Mucosa of stomach (tissue), 1 donor: ENCODE results near the gene CEACAM18.

Experiments used
- H3K27me3 ChIP-seq: one replicate; pipeline ENCODE4 v1.7.0; 2013; ENCODE audit warnings: mild to moderate bottlenecking, low read length; ENCODE audit not compliant: control insufficient read depth, insufficient read depth
- H3K36me3 ChIP-seq: one replicate; pipeline ENCODE4 v1.7.0; 2013; ENCODE audit warnings: low read length; ENCODE audit not compliant: control insufficient read depth, insufficient read depth
- H3K4me1 ChIP-seq: one replicate; pipeline ENCODE4 v1.7.0; 2013; ENCODE audit warnings: mild to moderate bottlenecking, low read length; ENCODE audit not compliant: control insufficient read depth, insufficient read depth
- H3K4me3 ChIP-seq: one replicate; pipeline ENCODE4 v1.7.0; 2013; ENCODE audit warnings: low read length
- H3K9ac ChIP-seq: one replicate; pipeline ENCODE4 v1.7.0; 2013; ENCODE audit warnings: mild to moderate bottlenecking, low read length, moderate library complexity
- H3K9me3 ChIP-seq: one replicate; pipeline ENCODE4 v1.7.0; 2013; ENCODE audit warnings: mild to moderate bottlenecking, low read length, moderate library complexity; ENCODE audit not compliant: control insufficient read depth
- donor health status: Pancreatic carcinoma.

The CEACAM18 gene

DNA sequence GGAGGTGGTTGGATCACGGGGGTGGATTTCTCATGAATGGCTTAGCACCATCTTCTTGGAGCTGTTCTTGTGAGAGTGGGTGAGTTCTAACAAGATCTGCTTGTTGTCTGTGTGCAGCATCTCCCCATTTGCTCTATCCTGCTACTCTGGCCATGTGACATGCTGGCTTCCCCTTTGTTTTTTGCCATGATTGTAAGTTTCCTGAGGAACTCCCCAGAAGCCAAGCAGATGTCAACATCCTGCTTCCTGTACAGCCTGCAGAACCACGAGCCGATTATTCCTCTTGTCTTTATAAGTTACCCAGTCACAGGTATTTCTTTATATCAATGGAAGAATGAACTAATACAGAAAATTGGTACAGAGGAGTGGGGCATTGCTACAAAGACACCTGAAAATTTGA is 25.6 kb downstream of the CEACAM18 start:
- H3K4me3 ChIP-seq, result no peak overlapping the region
- peaks cover 16% of the 10 kb centered on the region for H3K4me1 ChIP-seq
- H3K27me3 ChIP-seq, result no peaks in the 10 kb centered on the region
- no peaks in the 10 kb centered on the region for H3K9me3 ChIP-seq
- no peaks in the 10 kb centered on the region for H3K36me3 ChIP-seq
- H3K9ac ChIP-seq, result no peak overlapping the region

DNA sequence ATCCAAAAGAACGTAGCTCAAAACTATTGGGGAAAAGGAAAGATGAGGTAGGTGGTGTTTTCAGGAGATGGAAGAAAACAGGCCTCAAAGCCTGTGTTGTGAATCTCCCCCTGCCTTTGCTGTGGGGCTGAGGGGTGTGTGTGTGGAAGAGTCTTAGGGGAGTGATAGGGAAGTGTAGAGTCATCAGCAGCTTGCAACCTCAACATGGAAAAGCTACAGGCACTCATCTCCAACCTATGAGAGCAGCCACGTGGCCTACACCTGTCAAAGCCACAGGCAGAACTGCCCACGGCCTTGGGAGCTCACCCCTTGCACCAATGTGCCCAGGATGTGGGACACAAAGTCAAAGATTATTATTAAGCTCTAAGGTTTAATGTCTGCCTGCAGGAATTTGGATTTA is 27.6 kb downstream of the CEACAM18 start:
- Histone ChIP-seq H3K4me3 (no peak overlapping the region), H3K9me3 (no peaks in the 10 kb centered on the region), H3K9ac (no peak overlapping the region), H3K4me1 (peaks cover 16% of the 10 kb centered on the region), H3K36me3 (no peaks in the 10 kb centered on the region), H3K27me3 (no peaks in the 10 kb centered on the region)

DNA sequence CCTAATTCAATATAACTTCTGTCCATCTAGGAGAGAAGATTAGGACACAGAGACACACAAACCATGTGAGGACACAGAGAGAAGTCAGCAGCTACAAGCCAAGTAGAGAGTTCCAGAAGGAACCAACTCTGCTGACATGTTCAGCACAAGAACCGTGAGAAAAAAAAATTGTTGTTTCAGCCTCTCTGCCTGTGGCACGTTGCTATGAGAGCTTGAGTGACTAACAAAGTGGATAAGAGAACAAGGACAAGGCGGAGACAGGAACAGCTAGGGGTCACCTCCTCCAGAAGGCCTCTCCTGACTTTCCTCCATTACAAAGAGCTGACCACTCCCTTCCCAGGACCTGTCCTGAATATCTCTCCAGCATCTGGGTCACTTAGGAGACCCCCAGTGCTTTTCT is 28.9 kb downstream of the CEACAM18 start:
- Histone ChIP-seq H3K4me3 (no peak overlapping the region), H3K4me1 (peaks cover 16% of the 10 kb centered on the region), H3K36me3 (no peaks in the 10 kb centered on the region), H3K27me3 (no peaks in the 10 kb centered on the region), H3K9me3 (no peaks in the 10 kb centered on the region), H3K9ac (no peak overlapping the region)

DNA sequence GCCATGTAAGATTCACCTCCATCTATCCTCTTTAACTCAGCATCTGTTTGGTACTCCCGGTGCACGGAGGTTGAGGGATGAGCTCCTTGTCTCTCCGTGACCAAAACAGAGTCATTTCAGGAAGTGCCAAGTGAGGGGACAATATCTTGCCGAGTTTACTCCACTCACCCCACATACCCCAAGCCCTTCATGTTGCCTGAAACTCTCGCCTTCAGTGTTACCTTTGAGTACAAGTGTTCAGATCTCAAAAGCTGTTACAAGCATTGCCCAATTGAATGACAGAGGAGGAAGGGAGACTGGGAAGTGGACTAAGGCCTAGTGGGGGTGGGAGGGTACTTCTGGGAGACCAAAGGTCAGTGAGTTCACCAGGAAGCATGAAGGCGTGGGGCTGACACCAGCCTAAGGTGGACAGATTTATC is 29.3 kb downstream of the CEACAM18 start:
- Histone ChIP-seq H3K36me3 (no peaks in the 10 kb centered on the region), H3K27me3 (no peaks in the 10 kb centered on the region), H3K9ac (no peak overlapping the region), H3K9me3 (no peaks in the 10 kb centered on the region), H3K4me3 (no peak overlapping the region), H3K4me1 (peaks cover 16% of the 10 kb centered on the region)

DNA sequence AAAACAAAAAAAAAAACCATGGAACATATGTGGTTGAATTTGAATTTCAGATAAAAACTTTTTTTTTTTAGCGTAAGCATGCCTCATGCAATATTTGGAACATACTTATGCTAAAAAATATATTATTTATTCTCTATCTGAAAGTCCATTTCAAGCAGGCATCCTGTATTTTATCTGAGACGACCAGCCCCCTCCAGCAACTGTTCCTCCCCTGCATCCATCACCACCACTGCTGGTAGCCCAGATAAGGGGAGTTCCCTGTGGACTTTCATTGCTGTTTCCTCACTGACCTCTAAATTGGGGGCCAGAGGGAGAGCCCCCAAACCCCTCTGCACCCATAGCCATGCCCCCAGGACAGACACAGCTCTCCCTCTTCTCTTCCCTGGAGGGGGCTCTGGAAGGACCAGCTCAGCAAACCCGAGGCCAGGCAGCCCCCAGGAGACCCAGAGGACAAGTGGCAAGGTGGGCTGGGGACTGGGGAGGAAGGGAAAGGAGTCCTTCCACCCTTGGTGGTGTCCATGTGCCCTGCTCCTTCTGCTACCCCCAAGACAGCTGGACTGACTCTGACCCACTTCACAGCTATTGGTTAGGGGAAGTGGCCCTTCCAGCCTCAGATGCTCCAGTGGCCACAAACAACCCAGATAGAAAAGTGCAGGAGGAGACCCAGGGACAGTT is 29.9 kb downstream of the CEACAM18 start:
- H3K4me1 ChIP-seq, result peaks cover 16% of the 10 kb centered on the region
- H3K36me3 ChIP-seq, result no peaks in the 10 kb centered on the region
- H3K9me3 ChIP-seq, result no peaks in the 10 kb centered on the region
- H3K27me3 ChIP-seq, result no peaks in the 10 kb centered on the region
- no peak overlapping the region for H3K9ac ChIP-seq
- H3K4me3 ChIP-seq, result no peak overlapping the region

DNA sequence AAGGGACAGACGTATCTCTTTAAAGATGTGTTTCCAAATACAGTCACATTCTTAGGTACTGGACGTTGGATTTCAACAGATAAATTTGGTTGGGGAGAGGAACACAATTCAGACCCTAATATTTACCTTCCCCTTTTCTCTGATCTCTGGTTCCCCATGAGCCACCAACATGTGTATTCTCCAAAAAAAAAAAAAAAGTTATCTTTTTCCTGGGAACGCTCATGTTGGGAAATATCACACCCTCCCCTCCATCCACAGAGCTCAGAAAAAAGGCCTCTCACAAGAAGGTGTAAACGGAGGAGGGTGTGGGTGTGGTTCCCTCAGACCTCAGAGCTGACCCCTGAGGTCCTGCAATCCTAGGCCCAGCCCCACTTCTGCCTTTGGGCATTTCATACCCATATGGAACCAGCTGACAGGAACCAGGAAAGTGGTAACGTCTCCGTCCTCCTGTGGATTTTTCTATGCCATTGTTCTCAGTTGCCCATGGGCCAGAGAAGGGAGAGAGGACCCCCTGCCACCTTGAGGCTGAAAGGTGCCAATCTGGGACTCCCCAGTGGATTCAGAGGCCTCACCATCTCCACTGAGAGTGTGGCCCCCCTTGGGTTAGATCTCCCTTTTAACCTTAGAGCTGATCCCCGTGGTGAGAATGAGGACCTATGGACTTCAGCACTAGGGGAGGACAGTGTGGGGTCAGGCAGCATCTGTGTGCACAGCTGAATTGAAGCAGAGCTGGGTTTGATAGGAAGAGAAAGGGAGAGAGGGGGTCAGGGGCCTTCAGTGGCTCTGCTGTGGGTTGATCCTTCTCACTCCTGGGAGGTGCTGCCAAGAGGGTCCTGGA is 31.7 kb downstream of the CEACAM18 start:
- Histone ChIP-seq H3K9ac (no peak overlapping the region), H3K4me3 (no peak overlapping the region), H3K27me3 (no peaks in the 10 kb centered on the region), H3K36me3 (no peaks in the 10 kb centered on the region), H3K4me1 (peaks cover 16% of the 10 kb centered on the region), H3K9me3 (no peaks in the 10 kb centered on the region)

DNA sequence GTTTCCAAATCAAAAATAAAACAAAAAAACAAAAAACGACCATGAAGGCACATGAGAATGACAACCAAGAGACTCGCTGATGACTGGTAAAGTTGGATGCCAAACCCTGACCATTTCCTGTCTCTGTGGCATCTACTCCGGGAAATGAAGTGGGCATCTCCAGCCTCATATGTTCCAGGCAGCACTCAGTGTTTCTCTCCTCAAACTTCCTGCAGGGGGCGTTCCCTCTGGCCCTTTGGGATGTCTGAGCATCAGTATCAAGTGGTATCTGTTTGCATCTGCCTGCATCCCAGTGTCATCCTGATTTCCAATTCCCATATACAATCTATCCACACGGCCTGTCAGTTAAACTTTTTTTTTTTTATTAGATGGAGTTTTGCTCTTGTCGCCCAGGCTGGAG is 33.0 kb downstream of the CEACAM18 start:
- no peak overlapping the region for H3K9ac ChIP-seq
- H3K27me3 ChIP-seq, result no peaks in the 10 kb centered on the region
- H3K4me1 ChIP-seq, result peaks cover 16% of the 10 kb centered on the region

DNA sequence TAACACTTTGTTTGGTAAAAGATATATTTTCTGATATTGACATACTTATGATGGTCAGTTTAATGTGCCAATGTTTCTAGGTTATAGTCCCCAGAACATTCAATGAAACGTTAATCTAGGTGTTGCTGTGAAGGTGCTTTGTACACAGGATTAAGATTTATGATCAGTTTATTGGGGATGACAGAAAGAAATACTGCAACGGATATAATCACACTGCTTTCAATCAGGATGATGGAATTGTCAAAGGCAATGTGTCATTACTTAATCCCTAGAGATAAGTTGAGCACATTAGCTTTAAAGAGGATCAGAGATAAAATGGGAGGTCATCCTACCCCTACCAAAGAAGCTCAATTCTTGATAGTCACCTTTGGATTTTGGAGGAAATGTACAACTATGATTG is 35.6 kb downstream of the CEACAM18 start:
- no peak overlapping the region for H3K9ac ChIP-seq
- no peaks in the 10 kb centered on the region for H3K36me3 ChIP-seq
- no peaks in the 10 kb centered on the region for H3K27me3 ChIP-seq
- no peaks in the 10 kb centered on the region for H3K4me1 ChIP-seq
- no peaks in the 10 kb centered on the region for H3K9me3 ChIP-seq
- H3K4me3 ChIP-seq, result no peak overlapping the region

More for the DNA sequence above, 33.0 kb downstream of the CEACAM18 start:
- H3K4me3 ChIP-seq, result no peak overlapping the region
- H3K36me3 ChIP-seq, result no peaks in the 10 kb centered on the region
- H3K9me3 ChIP-seq, result no peaks in the 10 kb centered on the region

DNA sequence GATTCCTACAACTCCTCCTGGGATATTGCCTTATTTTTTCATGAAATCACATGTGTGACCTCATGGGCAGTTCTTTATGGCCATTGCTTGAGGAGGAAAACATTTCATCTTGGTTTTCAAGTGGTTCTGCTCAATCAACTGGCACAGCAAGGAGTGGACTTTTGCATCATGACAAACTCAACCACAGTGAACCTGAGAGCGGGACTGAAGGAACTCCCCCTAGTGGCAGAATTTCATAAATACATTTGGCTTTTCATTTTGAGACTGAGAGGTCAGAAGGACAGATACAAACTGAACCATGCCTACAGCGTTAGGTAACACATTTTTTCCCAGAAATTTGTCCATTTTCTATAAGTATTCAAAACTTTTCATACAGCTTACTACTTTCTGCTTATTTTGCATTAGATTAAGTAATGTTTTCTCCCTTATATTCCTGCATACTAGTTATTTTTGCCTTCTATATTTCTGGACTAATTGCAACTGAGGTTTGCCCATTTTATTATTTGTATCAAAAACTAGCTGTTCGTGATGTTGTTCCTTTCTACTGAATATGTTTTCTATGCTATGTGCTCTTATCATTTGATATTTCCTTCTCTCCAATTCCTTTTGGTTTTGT is 36.6 kb downstream of the CEACAM18 start:
- Histone ChIP-seq H3K4me3 (no peak overlapping the region), H3K36me3 (no peaks in the 10 kb centered on the region), H3K9me3 (no peaks in the 10 kb centered on the region), H3K9ac (no peak overlapping the region), H3K4me1 (no peaks in the 10 kb centered on the region), H3K27me3 (no peaks in the 10 kb centered on the region)

DNA sequence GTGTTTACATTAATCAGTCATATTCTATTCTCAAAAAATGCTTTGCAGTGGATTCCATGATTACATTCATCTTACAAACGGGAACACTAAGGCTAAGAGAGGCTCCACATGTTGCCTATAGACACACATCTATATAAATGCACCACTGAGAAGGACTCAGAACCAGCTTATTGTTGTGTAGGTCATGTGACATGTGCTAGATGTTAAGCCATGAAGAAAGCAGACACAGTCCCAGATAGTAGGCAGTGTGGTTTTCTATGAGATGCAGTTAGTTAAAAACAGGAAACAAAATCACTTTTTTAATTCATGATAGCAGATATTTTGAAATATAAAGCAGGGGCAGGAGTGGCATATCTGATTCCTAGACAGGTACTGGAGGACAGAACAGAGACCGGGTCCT is 42.4 kb downstream of the CEACAM18 start:
- no peaks in the 10 kb centered on the region for H3K36me3 ChIP-seq
- H3K9me3 ChIP-seq, result no peaks in the 10 kb centered on the region
- no peak overlapping the region for H3K4me3 ChIP-seq
- no peaks in the 10 kb centered on the region for H3K4me1 ChIP-seq
- H3K9ac ChIP-seq, result no peak overlapping the region
- no peaks in the 10 kb centered on the region for H3K27me3 ChIP-seq

DNA sequence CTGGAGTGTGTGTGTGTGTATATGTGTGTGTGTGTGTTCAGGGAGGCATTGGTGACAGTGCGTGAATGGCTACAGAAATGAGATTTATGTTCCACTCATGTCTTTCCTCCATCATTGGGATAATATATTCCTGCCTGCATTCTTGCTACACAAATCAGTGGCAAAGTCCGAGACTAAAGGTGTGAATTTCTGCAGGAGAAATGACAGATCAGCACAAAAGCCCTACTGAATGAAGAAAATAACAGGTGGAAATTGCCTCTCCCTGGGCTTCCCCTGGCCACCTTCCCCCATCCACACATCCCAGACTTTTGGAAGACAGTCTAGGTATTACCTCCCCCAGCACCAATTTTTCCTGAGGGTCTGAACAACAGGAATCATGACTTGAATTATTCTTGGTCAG is 43.0 kb downstream of the CEACAM18 start:
- Histone ChIP-seq H3K4me1 (no peaks in the 10 kb centered on the region), H3K9me3 (no peaks in the 10 kb centered on the region), H3K4me3 (no peak overlapping the region), H3K9ac (no peak overlapping the region), H3K36me3 (no peaks in the 10 kb centered on the region), H3K27me3 (no peaks in the 10 kb centered on the region)

DNA sequence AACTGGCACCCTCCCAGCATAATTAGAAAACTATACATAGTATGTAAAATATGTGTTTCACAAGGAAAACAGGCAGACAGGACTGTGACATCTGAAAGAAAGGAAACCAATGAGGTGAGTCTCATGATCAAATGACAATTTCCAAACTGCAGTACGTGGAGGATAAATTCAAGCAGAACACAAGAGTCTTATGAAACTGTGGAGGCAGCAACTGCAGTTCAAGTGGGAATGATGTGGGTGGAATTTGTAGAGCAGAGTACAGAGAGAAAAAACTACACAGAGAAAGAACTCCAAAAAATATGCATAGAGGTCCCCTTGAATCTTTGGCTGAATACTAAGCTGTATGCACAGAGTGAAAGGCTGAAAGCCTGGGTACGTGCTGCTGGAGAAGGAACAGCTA is 43.4 kb downstream of the CEACAM18 start:
- Histone ChIP-seq H3K27me3 (no peaks in the 10 kb centered on the region), H3K9ac (no peak overlapping the region), H3K36me3 (no peaks in the 10 kb centered on the region), H3K4me3 (no peak overlapping the region), H3K4me1 (no peaks in the 10 kb centered on the region), H3K9me3 (no peaks in the 10 kb centered on the region)
